Mesothelial cell of epicardium (in vitro differentiated cells): Measurements from ENCODE around the gene ZC3H15. TPM values are rescaled to one million over a fixed set of nuclear protein-coding genes. Genes with fewer than 3 reads are reported as not detected.

ENCODE experiments used
- DNase-seq, 2 experiments: peaks; one replicate each; pipeline ENCODE4 v3.0.0; 2021; ENCODE audit warnings: low spot score in 2 of 2; ENCODE audit not compliant: unreplicated experiment in 2 of 2
- H3K27ac Mint-ChIP-seq: 2 replicates; pipeline ENCODE4 v1.8.0; 2021; ENCODE audit warnings: mixed read lengths
- H3K27me3 Mint-ChIP-seq: 2 replicates; pipeline ENCODE4 v1.8.0; 2021; ENCODE audit warnings: low read depth, mixed read lengths
- H3K36me3 Mint-ChIP-seq: 2 replicates; pipeline ENCODE4 v1.8.0; 2021; ENCODE audit warnings: mixed read lengths
- H3K4me1 Mint-ChIP-seq: 2 replicates; pipeline ENCODE4 v1.8.0; 2021; ENCODE audit warnings: mixed read lengths
- H3K4me3 Mint-ChIP-seq: 2 replicates; pipeline ENCODE4 v1.8.0; 2021; ENCODE audit warnings: mild to moderate bottlenecking, moderate library complexity, mixed read lengths
- H3K9me3 Mint-ChIP-seq: 2 replicates; pipeline ENCODE4 v1.8.0; 2021; ENCODE audit warnings: mixed read lengths
- total RNA-seq: library from RNA; stranded (reverse); gene quantifications from 3 replicates; pipeline ENCODE4 v1.2.1, GENCODE V29; 2021
- TF ChIP-seq, protein P1 (sequence below): fragments of 200-600 bp; sonication (generic); IDR thresholded peaks from one replicate; pipeline ENCODE4 v1.5.0; 2021; ENCODE audit warnings: antibody characterized with exemption; ENCODE audit not compliant: unreplicated experiment

ZC3H15 gene
- total RNA-seq, 1 donor from 2014 or later: 61.3 TPM

DNA sequence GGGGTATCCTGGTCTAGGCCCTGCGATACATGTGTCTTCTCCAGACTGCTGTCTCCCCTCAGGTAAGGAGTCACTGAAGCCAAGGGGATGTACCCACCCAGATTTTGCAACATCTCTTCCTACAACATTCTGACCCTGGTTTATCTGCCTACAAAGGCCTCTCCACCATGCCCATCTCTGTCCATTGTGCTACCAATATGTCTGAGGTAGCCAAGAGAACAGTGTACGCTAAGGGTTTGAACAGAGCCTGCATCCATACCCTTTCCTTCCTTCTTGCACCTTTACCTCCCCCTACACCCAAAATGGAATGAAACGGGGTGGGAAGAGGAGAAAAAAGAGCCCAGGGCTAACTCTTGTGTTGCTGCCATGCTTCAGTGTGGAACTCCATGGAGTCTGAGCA is 11.9 kb downstream of the ZC3H15 start:
- Mint-ChIP-seq H3K9me3 (no peaks in the 10 kb centered on the region), H3K4me1 (peaks cover 20% of the 10 kb centered on the region), H3K27me3 (no peaks in the 10 kb centered on the region), H3K27ac (no peak overlapping the region), H3K4me3 (no peak overlapping the region), H3K36me3 (peaks cover 11% of the 10 kb centered on the region)
- no peak for DNase-seq
- TF ChIP-seq, protein P1, sequence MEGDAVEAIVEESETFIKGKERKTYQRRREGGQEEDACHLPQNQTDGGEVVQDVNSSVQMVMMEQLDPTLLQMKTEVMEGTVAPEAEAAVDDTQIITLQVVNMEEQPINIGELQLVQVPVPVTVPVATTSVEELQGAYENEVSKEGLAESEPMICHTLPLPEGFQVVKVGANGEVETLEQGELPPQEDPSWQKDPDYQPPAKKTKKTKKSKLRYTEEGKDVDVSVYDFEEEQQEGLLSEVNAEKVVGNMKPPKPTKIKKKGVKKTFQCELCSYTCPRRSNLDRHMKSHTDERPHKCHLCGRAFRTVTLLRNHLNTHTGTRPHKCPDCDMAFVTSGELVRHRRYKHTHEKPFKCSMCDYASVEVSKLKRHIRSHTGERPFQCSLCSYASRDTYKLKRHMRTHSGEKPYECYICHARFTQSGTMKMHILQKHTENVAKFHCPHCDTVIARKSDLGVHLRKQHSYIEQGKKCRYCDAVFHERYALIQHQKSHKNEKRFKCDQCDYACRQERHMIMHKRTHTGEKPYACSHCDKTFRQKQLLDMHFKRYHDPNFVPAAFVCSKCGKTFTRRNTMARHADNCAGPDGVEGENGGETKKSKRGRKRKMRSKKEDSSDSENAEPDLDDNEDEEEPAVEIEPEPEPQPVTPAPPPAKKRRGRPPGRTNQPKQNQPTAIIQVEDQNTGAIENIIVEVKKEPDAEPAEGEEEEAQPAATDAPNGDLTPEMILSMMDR: no peak

DNA sequence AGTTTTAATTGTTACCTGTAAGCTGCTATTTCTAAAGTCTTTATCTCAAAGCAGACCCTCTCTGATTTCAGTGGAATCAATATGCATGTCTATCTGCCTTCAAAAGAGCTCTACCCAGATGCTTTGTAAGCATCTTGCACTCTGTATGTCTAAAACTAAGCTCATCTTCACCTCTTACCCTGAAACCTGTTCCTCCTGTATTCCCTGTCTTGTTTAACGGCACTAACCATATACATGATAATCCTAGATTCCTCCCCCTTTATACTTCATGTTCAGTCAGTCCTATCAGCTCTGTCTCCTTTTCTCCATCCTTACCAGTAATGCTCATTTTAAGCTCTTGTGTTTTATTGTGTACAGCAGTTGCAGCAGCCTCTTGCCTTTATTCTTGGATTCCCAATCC is 12.8 kb downstream of the ZC3H15 start:
- Mint-ChIP-seq H3K27ac (no peak overlapping the region), H3K4me3 (no peak overlapping the region), H3K4me1 (peaks cover 11% of the 10 kb centered on the region), H3K27me3 (no peaks in the 10 kb centered on the region), H3K9me3 (no peaks in the 10 kb centered on the region), H3K36me3 (peaks cover 11% of the 10 kb centered on the region)
- TF ChIP-seq, protein P1: no peak
- DNase-seq: no peak

DNA sequence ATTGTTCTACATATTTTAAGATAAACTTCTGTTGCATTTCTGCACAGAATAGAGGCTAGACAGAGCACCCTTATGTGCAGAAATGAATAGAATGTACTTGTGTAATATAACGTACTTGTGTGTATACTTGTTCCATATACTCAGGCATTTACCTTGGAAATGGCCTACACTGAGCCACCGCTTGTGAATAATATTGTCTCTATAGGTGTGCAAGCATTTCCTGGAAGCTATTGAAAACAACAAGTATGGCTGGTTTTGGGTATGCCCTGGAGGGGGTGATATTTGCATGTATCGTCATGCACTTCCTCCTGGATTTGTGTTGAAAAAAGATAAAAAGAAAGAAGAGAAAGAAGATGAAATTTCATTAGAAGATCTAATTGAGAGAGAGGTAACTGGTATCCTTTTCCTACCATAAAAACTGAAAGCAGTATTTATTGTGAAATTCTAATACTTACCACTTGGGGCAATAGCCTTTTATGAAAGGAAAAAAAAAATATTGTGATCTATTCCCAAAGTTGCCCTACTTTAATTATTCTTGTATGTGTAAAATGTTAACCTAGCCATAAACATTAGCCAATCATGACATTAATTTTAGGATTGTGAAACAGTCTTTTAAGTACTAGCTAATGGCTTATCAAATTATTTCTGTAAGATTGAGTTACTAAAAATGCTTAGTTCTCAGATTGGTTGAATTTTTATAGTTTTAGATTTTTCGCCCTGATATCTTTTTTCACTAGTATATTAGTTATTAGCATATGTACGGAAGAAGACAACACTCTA is 18.0 kb downstream of the ZC3H15 start:
- H3K9me3 Mint-ChIP-seq: no peaks in the 10 kb centered on the region
- H3K4me3 Mint-ChIP-seq: no peak overlapping the region
- peak overlapping the region; percentile 32 for H3K27ac Mint-ChIP-seq
- no peak for DNase-seq
- TF ChIP-seq, protein P1: peak; percentile 89
- H3K36me3 Mint-ChIP-seq: peaks cover 36% of the 10 kb centered on the region
- H3K4me1 Mint-ChIP-seq: peaks cover 20% of the 10 kb centered on the region
- H3K27me3 Mint-ChIP-seq: no peaks in the 10 kb centered on the region

DNA sequence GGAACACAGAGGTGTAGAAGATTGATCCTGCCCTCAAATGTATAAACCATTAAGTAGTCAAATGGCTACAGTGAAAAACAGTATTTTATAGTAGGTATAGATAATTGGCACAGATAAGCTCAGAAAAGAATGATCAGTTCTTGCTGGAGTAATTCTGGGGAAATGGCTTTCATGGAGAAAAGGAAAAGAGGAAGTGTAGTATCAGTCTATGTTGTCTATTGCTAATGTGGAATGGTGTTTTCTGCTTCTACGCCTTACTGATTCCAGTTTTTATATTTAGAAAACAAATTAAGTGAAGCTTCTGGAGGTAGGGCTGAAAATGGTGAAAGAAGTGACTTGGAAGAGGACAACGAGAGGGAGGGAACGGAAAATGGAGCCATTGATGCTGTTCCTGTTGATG is 22.2 kb downstream of the ZC3H15 start:
- Mint-ChIP-seq H3K36me3 (peaks cover 31% of the 10 kb centered on the region), H3K9me3 (no peaks in the 10 kb centered on the region), H3K4me3 (no peak overlapping the region), H3K27ac (no peak overlapping the region), H3K27me3 (no peaks in the 10 kb centered on the region), H3K4me1 (peaks cover 15% of the 10 kb centered on the region)
- DNase-seq: no peak
- TF ChIP-seq, protein P1: no peak

DNA sequence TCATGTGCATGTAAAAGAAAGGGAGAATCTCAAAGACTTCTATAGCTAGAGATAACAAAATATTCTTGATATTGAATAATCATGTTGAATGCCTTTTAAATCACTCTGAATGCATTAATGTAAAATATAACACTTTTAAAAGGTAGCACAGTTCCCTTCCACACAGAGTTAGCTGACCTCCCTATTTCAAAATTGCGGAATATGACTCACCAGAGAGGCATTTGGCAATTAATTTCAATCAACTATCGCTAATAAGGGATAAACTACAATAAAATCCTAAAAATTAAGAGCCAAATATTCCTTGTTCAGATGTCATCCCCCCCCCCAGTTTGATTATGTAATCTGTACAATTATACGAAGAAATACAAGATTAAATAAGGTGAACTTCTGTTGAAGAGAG is 29.3 kb downstream of the ZC3H15 start:
- H3K27ac Mint-ChIP-seq: peak overlapping the region; percentile 85
- TF ChIP-seq, protein P1: no peak
- peaks cover 11% of the 10 kb centered on the region for H3K36me3 Mint-ChIP-seq
- no peaks in the 10 kb centered on the region for H3K27me3 Mint-ChIP-seq
- DNase-seq: no peak
- no peak overlapping the region for H3K4me3 Mint-ChIP-seq
- peaks cover 28% of the 10 kb centered on the region for H3K4me1 Mint-ChIP-seq
- H3K9me3 Mint-ChIP-seq: no peaks in the 10 kb centered on the region
